ENCODE data around the gene ZFYVE28. TPM values are rescaled to one million over a fixed set of nuclear protein-coding genes. Genes with fewer than 3 reads are reported as not detected.

The ZFYVE28 gene
- total RNA-seq, 1 donor from 2014 or later, result 5.6 TPM

- H3K9me3 ChIP-seq (replicated peaks), result no peaks in the 10 kb centered on the region
- DNase-seq, result peak; percentile 50
- peak; percentile 47 for TF ChIP-seq CTCF (IDR thresholded peaks at IDR 0.05; ENCODE audit: borderline replicate concordance)
- H3K4me1 ChIP-seq, result peaks cover 74% of the 10 kb centered on the region
- intact Hi-C loops (cut with micrococcal nuclease), result no loop called here
- no peak overlapping the region for H3K4me3 ChIP-seq
- peaks cover 12% of the 10 kb centered on the region for H3K36me3 ChIP-seq
- no peaks in the 10 kb centered on the region for H3K27me3 ChIP-seq (ENCODE audit: low read depth)
- H3K27ac ChIP-seq (replicated peaks), result peak overlapping the region; percentile 71
These were observed 174.6 kb downstream of the ZFYVE28 start for GRCh38 chr4:2243681-2244380.

- peak; percentile 98 for DNase-seq
- Histone ChIP-seq H3K4me3 (peak within 1 kb of the TSS; percentile 99), H3K9me3 (replicated peaks) (no peaks in the 10 kb centered on the region), H3K36me3 (no peaks in the 10 kb centered on the region), H3K27ac (replicated peaks) (peak within 1 kb of the TSS; percentile 89), H3K27me3 (ENCODE audit: low read depth) (no peaks in the 10 kb centered on the region), H3K4me1 (peaks cover 91% of the 10 kb centered on the region)
- no peak for TF ChIP-seq CTCF (IDR thresholded peaks at IDR 0.05; ENCODE audit: borderline replicate concordance)
- intact Hi-C loops (cut with micrococcal nuclease), result no loop called here
These were observed 176.8 kb downstream of the ZFYVE28 start, which contains the start of the genes HAUS3 and POLN for GRCh38 chr4:2241410-2242353. Gene HAUS3, minus strand, starts transcription at chr4:2242121. Its CDS starts 1,175 bp downstream, at chr4:2240946. Gene POLN, minus strand, starts transcription at chr4:2242121. Its CDS starts 12,890 bp downstream, at chr4:2229231.

GRCh38 chr4:2241003-2241402 is 177.4 kb downstream of the ZFYVE28 start:
- Histone ChIP-seq H3K9me3 (replicated peaks) (no peaks in the 10 kb centered on the region), H3K27ac (replicated peaks) (peak overlapping the region; percentile 89)

GRCh38 chr4:2236944-2237666 is 181.3 kb downstream of the ZFYVE28 start:
- no peak for DNase-seq
- Histone ChIP-seq H3K27me3 (ENCODE audit: low read depth) (no peaks in the 10 kb centered on the region), H3K36me3 (peaks cover 25% of the 10 kb centered on the region), H3K4me1 (peaks cover 49% of the 10 kb centered on the region), H3K4me3 (no peak overlapping the region), H3K27ac (replicated peaks) (no peak overlapping the region), H3K9me3 (replicated peaks) (no peaks in the 10 kb centered on the region)
- intact Hi-C loops (cut with micrococcal nuclease), result no loop called here
- no peak for TF ChIP-seq CTCF (IDR thresholded peaks at IDR 0.05; ENCODE audit: borderline replicate concordance)

More at GRCh38 chr4:2241003-2241402, 177.4 kb downstream of the ZFYVE28 start:
- peak overlapping the region; percentile 99 for H3K4me3 ChIP-seq
- intact Hi-C loops (cut with micrococcal nuclease), result no loop called here
- H3K36me3 ChIP-seq, result peaks cover 3% of the 10 kb centered on the region
- TF ChIP-seq CTCF (IDR thresholded peaks at IDR 0.05; ENCODE audit: borderline replicate concordance), result no peak
- DNase-seq, result no peak
- no peaks in the 10 kb centered on the region for H3K27me3 ChIP-seq (ENCODE audit: low read depth)
- H3K4me1 ChIP-seq, result peaks cover 85% of the 10 kb centered on the region

GRCh38 chr4:2231082-2231481 is 187.4 kb downstream of the ZFYVE28 start:
- Histone ChIP-seq H3K27me3 (ENCODE audit: low read depth) (no peaks in the 10 kb centered on the region), H3K36me3 (peaks cover 39% of the 10 kb centered on the region), H3K27ac (replicated peaks) (no peak overlapping the region), H3K4me3 (no peak overlapping the region), H3K9me3 (replicated peaks) (no peaks in the 10 kb centered on the region), H3K4me1 (no peaks in the 10 kb centered on the region)
- TF ChIP-seq CTCF (IDR thresholded peaks at IDR 0.05; ENCODE audit: borderline replicate concordance), result no peak
- intact Hi-C loops (cut with micrococcal nuclease), result no loop called here
- no peak for DNase-seq
